Measurements from ENCODE around the gene SCLY. TPM values are rescaled to one million over a fixed set of nuclear protein-coding genes. Genes with fewer than 3 reads are reported as not detected.

Gene SCLY
- polyA plus RNA-seq, 1 experiment = 7.7 TPM

DNA sequence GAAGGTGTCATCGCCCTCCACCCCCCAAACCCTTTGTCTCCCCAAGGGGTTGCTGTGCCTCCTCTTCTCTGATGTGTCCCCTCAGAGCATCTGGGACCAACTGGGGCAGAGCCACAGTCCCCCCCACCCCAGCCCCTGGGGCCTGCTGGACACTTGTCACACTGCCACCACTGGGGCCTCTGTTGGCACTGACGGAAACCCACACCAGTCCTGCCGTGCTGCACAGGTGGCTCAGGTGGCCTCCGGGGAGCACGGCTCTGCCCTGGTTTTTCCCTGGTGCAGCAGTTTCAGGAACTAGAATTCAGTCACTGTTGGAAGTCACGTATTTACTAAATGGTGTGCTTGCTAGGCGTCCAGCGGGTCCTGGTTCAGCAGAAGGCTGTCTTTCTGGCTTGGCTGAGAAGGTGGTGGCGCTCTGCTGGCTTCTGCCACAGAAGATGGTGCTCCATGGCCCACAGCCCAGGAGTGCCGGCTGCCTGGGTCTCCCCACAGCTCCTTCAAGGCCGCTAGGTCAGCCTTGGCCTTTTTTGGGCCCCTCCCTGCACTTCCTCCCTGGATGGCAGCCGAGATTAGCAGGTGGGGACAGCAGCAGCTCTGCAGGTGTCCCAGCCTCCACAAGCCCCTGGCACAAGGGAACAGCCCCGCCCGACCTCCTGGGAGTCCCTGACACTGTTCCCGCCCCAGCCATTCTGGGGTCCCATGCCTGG, 59.1 kb downstream of the SCLY start:
- TF ChIP-seq, protein P1, sequence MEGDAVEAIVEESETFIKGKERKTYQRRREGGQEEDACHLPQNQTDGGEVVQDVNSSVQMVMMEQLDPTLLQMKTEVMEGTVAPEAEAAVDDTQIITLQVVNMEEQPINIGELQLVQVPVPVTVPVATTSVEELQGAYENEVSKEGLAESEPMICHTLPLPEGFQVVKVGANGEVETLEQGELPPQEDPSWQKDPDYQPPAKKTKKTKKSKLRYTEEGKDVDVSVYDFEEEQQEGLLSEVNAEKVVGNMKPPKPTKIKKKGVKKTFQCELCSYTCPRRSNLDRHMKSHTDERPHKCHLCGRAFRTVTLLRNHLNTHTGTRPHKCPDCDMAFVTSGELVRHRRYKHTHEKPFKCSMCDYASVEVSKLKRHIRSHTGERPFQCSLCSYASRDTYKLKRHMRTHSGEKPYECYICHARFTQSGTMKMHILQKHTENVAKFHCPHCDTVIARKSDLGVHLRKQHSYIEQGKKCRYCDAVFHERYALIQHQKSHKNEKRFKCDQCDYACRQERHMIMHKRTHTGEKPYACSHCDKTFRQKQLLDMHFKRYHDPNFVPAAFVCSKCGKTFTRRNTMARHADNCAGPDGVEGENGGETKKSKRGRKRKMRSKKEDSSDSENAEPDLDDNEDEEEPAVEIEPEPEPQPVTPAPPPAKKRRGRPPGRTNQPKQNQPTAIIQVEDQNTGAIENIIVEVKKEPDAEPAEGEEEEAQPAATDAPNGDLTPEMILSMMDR (IDR thresholded peaks at IDR 0.05; ENCODE audit: insufficient read depth, low read depth, low read length) = no peak
- H3K27me3 ChIP-seq (ENCODE audit: control insufficient read depth, insufficient read depth, low read length) = peaks cover 4% of the 10 kb centered on the region
- H3K4me3 ChIP-seq (ENCODE audit: low read depth, low read length) = no peak overlapping the region
- ChIA-PET POLR2A (no interaction called here), CTCF (interaction anchor here (1.0 to 1.3 kb wide), 2 partner anchors 11 to 143 kb away, joined by 5 to 7 read pairs; no protein-coding TSS in a partner anchor)
- no peak for DNase-seq (ENCODE audit: low read depth)
- H3K36me3 ChIP-seq (ENCODE audit: control insufficient read depth, insufficient read depth, low read length) = no peaks in the 10 kb centered on the region

DNA sequence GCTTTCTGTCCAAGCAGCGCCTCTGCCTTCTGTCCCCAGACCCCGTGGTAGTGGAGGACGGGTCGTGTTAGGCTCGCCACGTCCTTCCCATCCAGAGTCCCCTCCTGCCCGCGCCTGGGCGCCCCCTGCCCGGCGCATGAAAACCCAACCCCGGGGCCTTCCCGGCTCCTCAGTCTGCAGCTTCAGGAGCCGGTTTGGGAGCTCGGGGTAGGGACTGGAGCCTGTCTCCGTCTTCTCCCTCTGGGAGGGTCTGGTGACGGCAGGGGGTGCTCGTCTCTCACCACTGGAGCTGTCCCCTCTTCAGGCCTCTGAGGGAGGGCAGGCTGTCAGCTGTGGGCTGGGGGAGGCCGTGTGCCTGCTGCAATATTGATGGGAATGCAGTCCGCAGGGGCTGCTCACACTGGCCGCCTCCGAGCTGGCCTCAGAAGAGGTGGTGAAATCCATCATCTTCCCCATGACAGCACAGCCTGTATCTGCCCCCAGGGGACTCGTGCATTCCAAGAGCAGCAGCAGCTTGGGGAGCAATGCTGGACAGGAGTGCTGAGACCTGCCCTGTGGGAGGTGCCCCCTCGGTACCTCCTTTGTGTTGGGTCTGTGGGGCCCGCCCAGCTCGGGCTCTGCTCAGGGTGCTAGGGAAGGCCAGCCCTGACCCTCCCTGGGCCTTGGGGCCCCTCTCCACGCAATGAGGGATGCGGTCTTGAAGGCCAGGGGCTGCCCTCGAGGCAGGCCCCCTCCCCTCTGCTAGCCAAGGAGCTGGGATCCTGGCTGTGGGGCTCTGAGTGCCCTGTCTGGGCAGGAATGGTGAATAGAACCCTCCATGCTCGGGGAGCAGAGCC, 59.9 kb downstream of the SCLY start:
- Histone ChIP-seq H3K36me3 (ENCODE audit: control insufficient read depth, insufficient read depth, low read length) (no peaks in the 10 kb centered on the region), H3K4me3 (ENCODE audit: low read depth, low read length) (no peak overlapping the region), H3K27me3 (ENCODE audit: control insufficient read depth, insufficient read depth, low read length) (peaks cover 4% of the 10 kb centered on the region)
- TF ChIP-seq, protein P1 (IDR thresholded peaks at IDR 0.05; ENCODE audit: insufficient read depth, low read depth, low read length) = peak; percentile 11; the same call in 1 of the 2 replicates
- no peak for DNase-seq (ENCODE audit: low read depth)
- POLR2A ChIA-PET = no interaction called here
- CTCF ChIA-PET = interaction anchor here (0.6 to 1.3 kb wide), 3 partner anchors 12 to 143 kb away, joined by 3 to 7 read pairs (median 5); no protein-coding TSS in a partner anchor

DNA sequence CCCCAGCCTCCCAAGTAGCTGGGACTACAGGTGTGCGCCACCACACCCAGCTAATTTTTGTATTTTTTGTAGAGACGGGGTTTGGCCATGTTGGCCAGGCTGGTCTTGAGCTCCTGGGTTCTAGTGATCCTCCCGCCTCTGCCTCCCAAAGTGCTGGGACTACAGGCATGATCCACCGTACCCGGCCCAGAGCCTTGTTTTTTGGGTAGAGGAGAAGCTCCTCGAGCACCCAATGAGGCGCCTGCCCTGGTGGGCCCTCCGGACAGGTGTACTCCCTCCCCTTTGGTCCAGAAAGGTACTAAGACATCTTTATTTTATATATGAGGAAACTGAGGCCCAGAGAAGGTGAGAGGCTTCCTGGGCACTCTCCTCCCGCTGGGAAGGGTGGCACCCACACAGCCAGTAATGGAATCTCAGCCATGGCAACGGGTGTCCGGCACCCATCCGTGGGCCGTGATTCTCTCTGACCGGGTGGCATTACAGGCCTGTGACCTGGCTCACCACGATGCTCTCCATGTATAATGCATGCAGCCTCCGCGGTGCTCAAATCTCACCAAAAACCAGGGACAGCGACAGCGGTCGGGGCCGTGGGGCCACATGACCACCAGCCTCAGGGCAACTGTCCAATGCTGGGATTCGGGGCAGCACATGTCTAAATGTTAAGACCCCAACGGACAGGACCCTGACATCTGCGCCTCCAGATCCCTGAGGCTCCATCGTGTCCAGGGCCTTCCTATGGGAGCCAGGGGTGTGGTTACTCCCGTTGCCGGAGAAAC, 60.9 kb downstream of the SCLY start:
- TF ChIP-seq, protein P1 (IDR thresholded peaks at IDR 0.05; ENCODE audit: insufficient read depth, low read depth, low read length) = no peak
- CTCF ChIA-PET = no interaction called here
- no peaks in the 10 kb centered on the region for H3K36me3 ChIP-seq (ENCODE audit: control insufficient read depth, insufficient read depth, low read length)
- POLR2A ChIA-PET = no interaction called here
- peaks cover 4% of the 10 kb centered on the region for H3K27me3 ChIP-seq (ENCODE audit: control insufficient read depth, insufficient read depth, low read length)
- H3K4me3 ChIP-seq (ENCODE audit: low read depth, low read length) = no peak overlapping the region
- no peak for DNase-seq (ENCODE audit: low read depth)

DNA sequence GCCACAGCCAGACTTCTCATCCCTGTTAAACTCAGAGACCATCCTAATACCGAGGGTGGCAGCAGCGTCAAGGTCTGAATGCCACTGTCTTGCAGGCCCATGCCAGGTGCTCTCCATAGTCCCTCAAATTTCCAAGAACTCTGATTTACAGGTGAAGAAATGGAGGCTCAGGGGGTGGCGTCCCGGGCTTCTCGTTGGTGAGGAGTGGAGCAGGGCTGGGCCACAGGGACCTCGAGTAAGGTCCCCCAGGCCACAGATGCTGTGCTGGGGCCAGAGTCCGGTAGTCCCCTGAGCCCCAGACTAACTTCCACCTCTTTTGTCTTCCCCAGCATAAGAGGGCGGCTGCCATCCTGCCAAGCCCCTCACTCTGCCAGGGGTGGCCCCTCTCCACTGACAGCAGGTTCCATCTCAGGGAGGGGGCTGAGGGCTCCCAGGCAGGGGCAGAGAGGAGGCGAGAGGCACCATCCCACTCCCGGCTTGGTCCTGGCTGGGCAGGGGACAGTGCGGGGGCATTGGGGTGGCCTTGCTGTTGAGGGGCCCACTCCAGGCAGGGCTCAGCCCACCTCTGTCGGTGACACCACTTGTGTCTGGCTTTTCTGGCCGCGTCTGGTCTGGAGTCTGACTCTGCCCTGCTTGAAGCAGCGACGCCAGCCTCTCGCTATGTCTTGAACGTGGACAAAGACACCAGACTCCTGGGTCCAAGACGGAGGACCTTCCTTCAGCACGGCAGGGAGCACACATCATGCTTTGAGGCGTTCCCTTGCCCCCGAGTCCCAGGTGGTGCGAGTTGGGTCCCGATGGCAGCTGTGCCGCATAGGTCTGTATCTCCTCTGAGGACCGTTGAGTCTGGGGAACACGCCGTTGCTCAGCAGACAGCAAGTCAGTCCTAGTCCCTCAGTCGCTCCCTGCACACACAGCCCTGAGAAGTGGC, 61.8 kb downstream of the SCLY start:
- TF ChIP-seq, protein P1 (IDR thresholded peaks at IDR 0.05; ENCODE audit: insufficient read depth, low read depth, low read length) = no peak
- POLR2A ChIA-PET = no interaction called here
- peaks cover 4% of the 10 kb centered on the region for H3K27me3 ChIP-seq (ENCODE audit: control insufficient read depth, insufficient read depth, low read length)
- CTCF ChIA-PET = no interaction called here
- no peak for DNase-seq (ENCODE audit: low read depth)
- no peak overlapping the region for H3K4me3 ChIP-seq (ENCODE audit: low read depth, low read length)
- H3K36me3 ChIP-seq (ENCODE audit: control insufficient read depth, insufficient read depth, low read length) = no peaks in the 10 kb centered on the region
